Gastroesophageal sphincter (tissue), 3 donors: ENCODE data around the gene GDPD1.
"Not testable (repeated sequence)": the region's sequence is repeated elsewhere in the genome, so short reads cannot be mapped to it uniquely, and the experiment has no call there.

Experiments used
- POLR2A ChIP-seq, 2 donors: fragments of 450-650 bp; IDR thresholded peaks; one replicate each; pipeline ENCODE4 v1.6.1; 2017; ENCODE audit warnings: antibody characterized with exemption in 2 of 2, mild to moderate bottlenecking in 2 of 2, moderate library complexity in 1 of 2
- TF ChIP-seq, protein P1 (sequence below), 4 experiments: fragments of 200-600 bp in 2 of 4; fragments of 450-650 bp in 2 of 4; sonication (generic) in 1 of 4; IDR thresholded peaks; one replicate each; pipeline ENCODE4 v1.5.1; 2017 to 2019; ENCODE audit warnings: antibody characterized with exemption in 4 of 4, mild to moderate bottlenecking in 2 of 4, moderate library complexity in 2 of 4

DNA sequence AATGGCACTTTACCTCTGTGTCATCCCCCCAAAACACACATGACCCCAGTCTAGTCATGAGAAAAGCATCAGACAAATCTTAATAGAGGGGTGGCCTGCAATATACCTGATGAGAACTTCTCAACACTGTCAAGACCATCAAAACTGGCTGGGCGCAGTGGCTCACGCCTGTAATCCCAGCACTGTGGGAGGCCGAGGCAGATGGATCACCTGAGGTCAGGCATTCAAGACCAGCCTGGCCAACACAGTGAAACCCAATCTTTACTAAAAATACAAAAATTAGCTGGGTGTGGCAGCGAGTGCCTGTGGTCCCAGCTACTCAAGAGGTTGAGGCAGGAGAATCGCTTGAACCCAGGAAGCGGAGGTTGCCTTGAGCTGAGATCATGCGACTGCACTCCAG, 91.2 kb downstream of the GDPD1 start:
- TF ChIP-seq, protein P1, sequence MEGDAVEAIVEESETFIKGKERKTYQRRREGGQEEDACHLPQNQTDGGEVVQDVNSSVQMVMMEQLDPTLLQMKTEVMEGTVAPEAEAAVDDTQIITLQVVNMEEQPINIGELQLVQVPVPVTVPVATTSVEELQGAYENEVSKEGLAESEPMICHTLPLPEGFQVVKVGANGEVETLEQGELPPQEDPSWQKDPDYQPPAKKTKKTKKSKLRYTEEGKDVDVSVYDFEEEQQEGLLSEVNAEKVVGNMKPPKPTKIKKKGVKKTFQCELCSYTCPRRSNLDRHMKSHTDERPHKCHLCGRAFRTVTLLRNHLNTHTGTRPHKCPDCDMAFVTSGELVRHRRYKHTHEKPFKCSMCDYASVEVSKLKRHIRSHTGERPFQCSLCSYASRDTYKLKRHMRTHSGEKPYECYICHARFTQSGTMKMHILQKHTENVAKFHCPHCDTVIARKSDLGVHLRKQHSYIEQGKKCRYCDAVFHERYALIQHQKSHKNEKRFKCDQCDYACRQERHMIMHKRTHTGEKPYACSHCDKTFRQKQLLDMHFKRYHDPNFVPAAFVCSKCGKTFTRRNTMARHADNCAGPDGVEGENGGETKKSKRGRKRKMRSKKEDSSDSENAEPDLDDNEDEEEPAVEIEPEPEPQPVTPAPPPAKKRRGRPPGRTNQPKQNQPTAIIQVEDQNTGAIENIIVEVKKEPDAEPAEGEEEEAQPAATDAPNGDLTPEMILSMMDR (IDR thresholded peaks at IDR 0.05): not testable (repeated sequence)
- not testable (repeated sequence) for TF ChIP-seq POLR2A (IDR thresholded peaks at IDR 0.05)
